ENCODE results near the gene GOLGA8B. TPM values are rescaled to one million over a fixed set of nuclear protein-coding genes. Genes with fewer than 3 reads are reported as not detected.
"Not testable (repeated sequence)": the region's sequence is repeated elsewhere in the genome, so short reads cannot be mapped to it uniquely, and the experiment has no call there.

Gene GOLGA8B, protein sequence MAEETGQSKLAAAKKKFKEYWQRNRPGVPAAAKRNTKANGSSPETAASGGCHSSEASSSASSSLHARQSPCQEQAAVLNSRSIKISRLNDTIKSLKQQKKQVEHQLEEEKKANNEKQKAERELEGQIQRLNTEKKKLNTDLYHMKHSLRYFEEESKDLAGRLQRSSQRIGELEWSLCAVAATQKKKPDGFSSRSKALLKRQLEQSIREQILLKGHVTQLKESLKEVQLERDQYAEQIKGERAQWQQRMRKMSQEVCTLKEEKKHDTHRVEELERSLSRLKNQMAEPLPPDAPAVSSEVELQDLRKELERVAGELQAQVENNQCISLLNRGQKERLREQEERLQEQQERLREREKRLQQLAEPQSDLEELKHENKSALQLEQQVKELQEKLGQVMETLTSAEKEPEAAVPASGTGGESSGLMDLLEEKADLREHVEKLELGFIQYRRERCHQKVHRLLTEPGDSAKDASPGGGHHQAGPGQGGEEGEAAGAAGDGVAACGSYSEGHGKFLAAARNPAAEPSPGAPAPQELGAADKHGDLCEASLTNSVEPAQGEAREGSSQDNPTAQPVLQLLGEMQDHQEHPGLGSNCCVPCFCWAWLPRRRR
- 36.9 TPM for total RNA-seq
- long read RNA-seq, full-length matches to known transcripts, result 1 of 32 reads
- long read RNA-seq, partial matches to known transcripts, result 23 of 32 reads
- long read RNA-seq, other reads (novel, unspliced or antisense), result 8 of 32 reads

DNA sequence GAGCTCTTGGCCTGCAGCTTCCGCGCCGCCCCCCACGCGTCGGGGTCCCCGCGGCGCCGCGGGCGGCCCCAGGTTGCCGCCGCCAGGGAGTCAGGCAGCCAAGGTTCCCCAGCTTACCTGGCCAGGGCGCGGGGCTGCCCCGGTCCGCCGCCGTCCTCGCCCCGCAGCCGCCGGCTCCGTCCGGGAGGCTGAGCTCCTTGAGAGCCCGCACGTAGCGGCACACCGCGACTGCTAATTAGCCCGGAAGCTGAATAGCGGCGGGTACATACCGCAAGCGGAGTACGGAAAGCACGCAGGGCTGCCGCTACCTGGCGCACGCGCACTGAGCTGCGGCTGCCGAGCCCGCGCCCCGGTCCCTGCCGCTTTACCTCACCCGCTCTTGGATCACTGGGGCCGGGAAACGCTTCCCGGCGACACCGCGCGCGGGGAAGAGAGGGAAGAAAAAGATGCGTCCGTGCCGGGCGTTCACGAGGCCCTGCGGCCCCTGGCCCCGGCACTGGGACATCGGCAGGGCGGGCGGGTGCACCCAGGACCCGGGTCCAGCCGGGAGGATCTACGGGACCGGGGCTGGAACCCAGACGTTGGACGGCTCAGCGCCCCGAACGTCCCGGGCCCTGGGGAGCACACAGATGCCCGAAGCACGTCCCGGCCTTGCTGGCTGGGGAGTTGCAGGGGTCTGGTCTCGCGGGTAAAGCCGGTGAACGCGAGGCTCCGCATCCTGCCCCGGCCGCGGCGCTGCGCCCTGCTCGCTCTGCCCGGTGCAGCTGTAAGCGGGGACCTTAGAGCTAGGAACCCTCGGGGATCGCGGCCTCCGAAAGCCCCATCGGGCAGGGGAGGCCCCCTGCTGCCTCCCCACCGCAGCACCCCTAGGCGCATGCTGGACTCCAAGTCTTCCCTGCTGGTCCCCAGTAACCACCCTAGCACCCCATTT is at the start of gene GOLGA8B:
GOLGA8B (minus strand) TSS at position 253 of the 931 bp plus-strand sequence. CDS start 47,739 bp downstream, outside the sequence.
- peak; percentile 82 for DNase-seq (ENCODE audit: low spot score)
- intact Hi-C loops (cut with DNase I), result loop anchor here (5.0 kb wide), 1 partner anchor 146 kb away; the partner anchor contains the start of gene GOLGA8A

DNA sequence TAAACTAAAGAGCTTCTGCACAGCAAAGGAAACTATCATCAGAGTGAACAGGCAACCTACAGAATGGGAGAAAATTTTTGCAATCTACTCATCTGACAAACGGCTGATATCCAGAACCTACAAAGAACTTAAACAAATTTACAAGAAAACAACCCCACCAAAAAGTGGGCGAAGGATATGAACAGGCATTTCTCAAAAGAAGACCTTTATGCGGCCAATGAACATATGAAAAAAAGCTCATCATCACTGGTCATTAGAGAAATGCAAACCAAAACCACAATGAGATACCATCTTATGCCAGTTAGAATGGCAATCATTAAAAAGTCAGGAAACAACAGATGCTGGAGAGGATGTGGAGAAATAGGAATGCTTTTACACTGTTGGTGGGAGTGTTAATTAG is 49.7 kb upstream of the GOLGA8B start:
- not testable (repeated sequence) for DNase-seq (ENCODE audit: low spot score)

DNA sequence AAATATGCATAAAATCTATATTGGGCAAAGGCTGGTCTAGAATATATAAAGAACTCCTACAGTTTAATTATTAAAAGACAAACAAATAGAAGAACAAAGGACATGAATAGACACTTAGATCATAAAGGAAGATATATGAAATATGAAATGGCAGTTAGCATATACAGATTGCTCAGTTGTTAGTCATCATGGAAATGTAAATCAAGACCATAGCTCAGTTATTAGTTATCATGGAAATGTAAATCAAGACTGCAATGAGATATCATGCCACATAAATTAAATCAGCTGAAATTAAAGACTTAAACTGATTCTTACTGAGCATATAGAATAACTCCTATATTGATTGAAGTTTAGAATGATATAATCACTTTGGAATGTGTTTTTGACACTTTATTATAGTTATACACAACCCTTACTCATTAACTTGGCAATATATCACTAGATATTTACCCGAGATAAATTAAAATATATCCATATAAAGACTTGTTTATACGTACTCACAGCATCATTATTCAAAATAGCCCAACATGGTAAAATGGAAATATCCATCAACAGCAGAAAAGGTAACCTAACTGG is 45.2 kb upstream of the GOLGA8B start:
- intact Hi-C loops (cut with DNase I), result no loop called here
- DNase-seq (ENCODE audit: low spot score), result no peak

More for the DNA sequence above, 49.7 kb upstream of the GOLGA8B start:
- intact Hi-C loops (cut with DNase I), result not testable (repeated sequence)

DNA sequence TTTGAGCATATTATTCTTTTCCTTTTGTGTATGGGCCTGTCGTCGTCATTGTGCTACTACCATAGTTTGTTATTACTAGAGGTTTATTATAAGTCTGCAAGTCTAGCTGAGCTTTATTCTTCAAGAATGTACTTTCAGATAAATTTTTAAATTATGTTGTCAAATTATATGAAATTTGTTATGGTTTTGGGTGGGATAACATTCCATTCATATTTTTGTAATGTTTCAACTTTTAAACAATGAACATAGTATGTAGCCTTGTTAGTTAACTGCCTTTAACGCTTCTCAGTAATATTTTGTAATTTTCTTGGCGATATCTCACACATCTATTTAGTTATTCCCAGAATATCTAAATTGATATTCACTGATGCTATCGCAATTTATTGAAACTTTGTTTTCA is 41.6 kb upstream of the GOLGA8B start:
- no peak for DNase-seq (ENCODE audit: low spot score)
- intact Hi-C loops (cut with DNase I), result no loop called here

DNA sequence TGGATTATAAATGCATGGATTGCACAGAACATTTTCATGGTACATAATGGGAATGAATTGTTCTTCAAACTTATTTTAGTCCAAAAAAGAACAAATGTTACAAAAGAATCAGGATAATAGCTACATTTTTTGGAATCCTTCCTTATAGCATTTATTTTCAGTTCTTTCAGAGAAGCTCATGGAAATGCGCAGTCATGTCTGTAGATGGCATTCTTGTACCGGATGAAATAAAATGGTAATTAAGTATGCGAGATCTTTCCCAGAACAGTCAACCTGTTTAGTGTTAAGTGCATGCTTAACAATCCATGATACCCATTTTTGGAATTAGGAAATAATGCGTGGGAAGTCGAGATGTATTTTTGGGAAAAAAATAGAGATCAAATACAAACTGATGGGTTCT is 38.2 kb upstream of the GOLGA8B start:
- intact Hi-C loops (cut with DNase I), result no loop called here

DNA sequence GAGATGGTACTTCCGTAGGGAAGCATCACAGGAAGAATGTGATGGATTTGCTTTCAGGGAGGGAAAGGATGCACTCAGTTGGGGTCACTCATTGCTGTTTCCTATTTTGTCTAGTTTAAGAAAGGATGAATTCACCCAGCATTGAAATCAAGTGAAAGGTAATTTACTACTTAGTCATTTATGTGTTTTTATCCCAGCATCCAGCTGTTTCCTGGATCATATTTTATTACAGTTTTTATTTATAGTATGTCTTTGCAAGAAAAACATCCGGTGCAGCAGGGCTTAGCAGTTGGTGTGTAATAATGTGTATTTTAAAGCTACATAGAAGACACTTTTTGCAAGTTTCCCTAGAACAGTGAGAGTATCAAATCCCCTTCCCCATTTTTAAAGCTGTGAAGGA is 37.4 kb upstream of the GOLGA8B start:
- DNase-seq (ENCODE audit: low spot score), result no peak
- intact Hi-C loops (cut with DNase I), result no loop called here

More for the DNA sequence above, 38.2 kb upstream of the GOLGA8B start:
- DNase-seq (ENCODE audit: low spot score), result no peak

DNA sequence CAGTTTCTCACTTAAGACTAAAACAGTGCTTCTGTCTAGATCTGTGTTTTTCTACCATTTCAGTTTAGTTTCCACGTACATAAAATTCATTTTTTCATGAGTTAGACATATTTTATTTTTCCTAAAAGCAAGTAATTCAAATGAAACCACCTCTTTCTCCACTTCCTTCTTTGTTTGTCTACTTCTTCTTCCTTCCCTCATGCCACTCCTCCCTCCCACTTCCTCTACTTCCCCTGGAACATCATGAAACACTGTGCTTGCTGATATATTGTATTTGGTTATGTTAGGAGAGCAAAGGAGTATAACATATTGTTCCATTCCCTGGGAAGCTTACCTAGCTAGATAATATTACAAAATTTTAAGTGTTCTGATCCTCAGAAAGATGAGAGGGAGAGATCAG is 36.7 kb upstream of the GOLGA8B start:
- intact Hi-C loops (cut with DNase I), result no loop called here
- no peak for DNase-seq (ENCODE audit: low spot score)

DNA sequence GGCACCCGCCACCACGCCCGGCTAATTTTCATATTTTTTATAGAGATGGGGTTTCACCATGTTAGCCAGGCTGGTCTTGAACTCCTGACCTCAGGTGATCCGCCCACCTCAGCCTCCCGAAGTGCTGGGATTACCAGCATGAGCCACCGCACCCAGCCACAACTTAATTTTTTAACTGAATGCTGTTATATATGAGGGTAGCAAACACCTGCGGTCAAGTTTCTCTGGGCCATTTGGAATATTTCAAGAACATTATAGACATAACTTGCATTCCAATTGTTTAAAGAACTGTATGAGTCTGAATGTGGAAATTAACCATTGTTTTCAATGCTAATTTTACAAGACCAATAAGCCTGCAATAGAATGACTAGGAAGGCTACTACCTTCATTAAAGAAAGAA is 35.7 kb upstream of the GOLGA8B start:
- DNase-seq (ENCODE audit: low spot score), result no peak
- intact Hi-C loops (cut with DNase I), result loop anchor here (5.0 kb wide), 1 partner anchor 303 kb away; no protein-coding TSS in a partner anchor

DNA sequence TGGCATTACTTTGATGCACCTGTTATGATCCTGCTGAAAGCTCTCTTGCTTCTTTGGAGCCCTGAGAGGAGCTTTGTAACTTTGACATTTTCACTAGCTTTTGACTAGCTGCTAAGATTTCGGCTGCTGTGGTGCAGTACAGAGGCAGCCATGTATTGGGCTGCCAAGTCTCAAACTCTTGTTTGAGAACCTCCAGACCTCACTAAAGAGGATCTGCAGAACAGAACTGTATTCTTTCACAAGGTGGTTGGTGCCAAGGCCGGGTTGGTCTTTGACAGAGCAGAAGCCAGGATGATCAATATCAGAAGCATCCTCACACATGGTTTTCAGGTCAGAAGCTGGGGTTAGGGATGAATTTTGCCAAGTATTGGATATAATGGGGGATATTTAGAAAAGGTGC is 34.6 kb upstream of the GOLGA8B start:
- intact Hi-C loops (cut with DNase I), result loop anchor here (5.0 kb wide), 1 partner anchor 304 kb away; no protein-coding TSS in a partner anchor

DNA sequence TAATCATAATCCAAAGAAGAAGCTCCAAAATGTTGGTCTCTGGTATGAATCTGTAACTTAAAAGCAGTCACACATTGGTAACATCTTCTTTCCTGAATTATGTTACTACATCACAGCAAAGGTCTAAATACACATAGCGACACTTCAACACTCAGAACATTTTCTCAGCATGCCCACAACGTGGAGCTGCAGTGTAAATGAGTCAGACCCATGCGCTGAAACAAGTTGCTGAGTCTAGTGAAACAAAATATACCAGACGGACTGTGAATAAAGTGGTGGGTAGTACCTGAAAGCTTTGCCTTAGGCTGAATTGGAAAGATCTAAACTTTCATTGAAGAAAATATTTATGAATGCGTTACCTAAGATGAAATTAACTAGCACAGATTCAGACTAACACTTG is 33.2 kb upstream of the GOLGA8B start:
- no peak for DNase-seq (ENCODE audit: low spot score)
- intact Hi-C loops (cut with DNase I), result loop anchor here (5.0 kb wide), 1 partner anchor 306 kb away; no protein-coding TSS in a partner anchor

More for the DNA sequence above, 34.6 kb upstream of the GOLGA8B start:
- no peak for DNase-seq (ENCODE audit: low spot score)

DNA sequence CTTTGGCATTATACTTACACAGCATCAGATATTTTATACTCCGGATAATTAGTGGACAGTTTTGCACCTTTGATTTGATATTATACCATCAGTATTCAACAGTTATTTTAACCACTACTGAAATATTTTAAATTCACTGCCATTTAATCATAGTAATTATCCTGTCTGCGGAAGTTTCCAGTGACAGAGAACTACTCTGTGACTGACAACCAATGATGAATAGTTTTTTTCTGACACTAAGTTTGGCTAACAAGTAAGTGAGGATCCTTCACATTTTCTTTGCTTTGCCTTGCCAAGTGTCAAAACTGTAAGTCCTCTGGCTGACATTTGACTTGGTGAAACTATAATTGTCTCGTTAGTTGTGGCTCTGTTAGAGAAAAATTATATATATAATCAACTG is 30.5 kb upstream of the GOLGA8B start:
- intact Hi-C loops (cut with DNase I), result no loop called here
- DNase-seq (ENCODE audit: low spot score), result no peak

DNA sequence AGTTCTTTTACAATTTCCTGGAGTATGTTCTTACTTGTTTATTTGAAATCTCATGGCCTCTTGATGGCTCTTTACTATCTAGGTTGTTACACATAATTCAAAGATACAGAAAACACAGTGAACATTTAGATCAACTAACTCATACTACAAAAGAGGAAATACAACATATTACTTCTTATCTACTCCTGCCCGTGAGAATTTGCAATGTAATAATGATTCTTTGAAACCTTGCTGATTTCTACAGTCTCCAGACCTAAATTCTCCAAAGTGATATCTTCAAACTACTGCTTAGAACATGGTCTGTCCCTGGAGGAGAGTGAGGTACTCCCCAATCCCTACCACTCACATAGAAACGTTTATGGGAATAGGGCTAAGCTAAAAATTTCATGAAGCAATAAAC is 29.9 kb upstream of the GOLGA8B start:
- intact Hi-C loops (cut with DNase I), result no loop called here
- DNase-seq (ENCODE audit: low spot score), result no peak

DNA sequence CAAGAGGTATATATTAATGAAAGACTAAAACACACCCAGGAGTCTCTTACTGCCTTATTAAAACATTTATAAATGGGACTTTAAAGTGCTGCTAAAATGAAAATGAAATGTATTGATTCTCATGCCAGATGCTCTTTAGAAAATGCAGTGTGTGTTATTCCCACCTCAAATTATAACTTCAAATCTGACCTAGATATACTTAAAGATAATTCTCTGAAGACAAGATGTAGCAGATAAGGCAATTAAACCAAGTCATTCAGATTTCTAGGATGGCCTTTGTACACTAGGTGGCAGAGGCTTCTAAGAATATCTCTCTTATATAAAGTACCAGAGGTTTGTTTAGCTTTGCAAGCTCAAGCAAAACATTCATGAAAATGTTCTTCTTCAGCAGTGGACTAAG is 26.9 kb upstream of the GOLGA8B start:
- intact Hi-C loops (cut with DNase I), result no loop called here
- no peak for DNase-seq (ENCODE audit: low spot score)

DNA sequence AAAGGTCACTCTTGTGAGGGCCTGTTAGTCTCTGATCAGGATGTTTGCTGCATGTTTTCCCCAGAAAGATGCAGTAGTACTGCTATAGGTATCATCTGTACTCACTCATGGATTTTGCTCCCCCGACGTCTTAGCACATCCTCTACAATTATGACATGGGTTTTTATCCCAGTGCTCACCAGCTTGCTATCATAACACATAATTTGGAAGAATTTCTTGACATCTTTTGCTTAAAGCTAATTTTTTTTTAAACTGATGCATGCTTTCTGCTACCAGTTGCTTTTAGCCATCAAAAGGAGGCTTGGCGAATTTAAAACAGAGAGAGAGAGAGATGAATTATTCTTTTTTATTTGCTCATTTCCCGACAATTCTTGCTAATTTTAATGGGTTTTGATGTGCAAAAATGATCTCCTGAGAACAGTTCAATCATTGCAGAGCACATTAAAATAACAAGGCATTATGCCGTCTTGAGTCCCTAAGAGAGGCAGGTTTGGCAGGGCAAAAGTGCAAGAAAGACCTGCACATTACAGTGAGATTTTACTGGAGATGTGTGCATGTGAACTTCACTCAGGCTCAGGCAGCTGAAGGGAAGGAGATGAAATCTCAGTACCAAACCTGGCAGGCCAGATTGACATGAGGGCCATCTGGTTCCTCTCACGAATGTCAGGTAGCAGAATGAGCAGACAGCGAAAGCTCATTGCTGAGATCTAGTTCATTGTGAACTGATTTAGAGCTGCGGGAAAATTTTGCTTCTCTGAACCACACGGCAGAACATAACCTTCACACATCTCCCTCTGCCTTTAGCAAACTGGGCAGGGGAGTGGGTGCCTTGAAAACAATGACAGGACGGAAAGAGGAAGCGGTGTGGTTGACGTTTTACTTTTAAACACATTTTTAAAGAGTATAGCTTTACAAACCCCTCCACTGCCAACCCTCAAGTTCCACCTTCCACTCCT is 25.9 kb upstream of the GOLGA8B start:
- DNase-seq (ENCODE audit: low spot score), result no peak
- intact Hi-C loops (cut with DNase I), result no loop called here

DNA sequence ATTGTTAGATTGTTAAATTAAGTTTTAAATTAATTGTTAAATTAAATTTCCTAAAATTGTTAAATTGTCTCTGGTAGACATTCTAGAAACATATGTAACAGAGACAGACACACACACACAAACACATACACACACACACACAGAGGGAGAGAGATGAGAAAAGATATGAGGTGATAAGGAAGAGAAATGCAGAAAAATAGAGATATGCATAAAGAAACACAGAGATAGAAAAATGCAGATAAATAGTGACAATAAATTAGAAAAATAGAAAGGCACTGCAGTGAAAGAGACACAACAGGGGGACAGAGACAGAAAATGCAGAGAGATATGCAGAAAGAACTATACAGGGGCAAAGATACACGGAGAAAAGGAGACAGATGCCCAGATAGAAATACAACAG is 25.1 kb upstream of the GOLGA8B start:
- no peak for DNase-seq (ENCODE audit: low spot score)
- intact Hi-C loops (cut with DNase I), result no loop called here

DNA sequence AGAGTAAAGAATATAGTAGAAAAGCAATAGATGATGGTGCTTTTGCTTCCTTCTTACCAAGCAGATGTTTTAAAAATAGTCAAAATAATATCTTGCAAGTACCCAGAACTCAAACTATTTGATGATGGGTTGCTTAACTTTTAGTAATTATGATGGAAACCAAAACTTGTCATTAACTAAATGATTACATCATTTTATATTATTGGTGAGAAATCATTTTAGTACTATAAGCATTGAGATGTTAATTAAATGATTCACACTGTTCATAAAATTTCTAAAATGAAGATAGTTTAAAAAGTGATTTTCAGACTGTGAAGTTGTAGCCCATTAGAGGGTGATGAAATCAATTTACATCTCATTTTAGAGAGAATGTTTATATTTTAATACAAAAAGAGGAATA is 24.4 kb upstream of the GOLGA8B start:
- no peak for DNase-seq (ENCODE audit: low spot score)
- intact Hi-C loops (cut with DNase I), result no loop called here

DNA sequence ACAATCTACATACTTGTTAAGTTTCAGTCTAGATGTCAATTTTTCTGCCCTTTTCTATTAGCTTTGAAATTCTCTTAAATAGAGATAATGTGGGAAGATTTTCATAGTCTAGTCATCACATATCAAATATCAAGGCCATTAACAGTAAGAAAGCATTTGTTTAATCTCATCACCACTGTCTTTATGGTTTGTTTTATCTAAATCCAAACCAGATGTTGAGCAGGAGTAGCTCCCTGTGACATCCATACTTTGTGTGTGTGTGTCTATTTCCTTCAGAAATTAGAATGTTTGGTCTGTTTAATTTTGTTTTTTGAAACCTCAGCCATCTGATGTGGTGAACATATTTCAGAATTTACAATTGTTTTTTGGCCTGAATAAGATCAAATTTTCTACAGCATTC is 23.1 kb upstream of the GOLGA8B start:
- intact Hi-C loops (cut with DNase I), result no loop called here
- DNase-seq (ENCODE audit: low spot score), result no peak

DNA sequence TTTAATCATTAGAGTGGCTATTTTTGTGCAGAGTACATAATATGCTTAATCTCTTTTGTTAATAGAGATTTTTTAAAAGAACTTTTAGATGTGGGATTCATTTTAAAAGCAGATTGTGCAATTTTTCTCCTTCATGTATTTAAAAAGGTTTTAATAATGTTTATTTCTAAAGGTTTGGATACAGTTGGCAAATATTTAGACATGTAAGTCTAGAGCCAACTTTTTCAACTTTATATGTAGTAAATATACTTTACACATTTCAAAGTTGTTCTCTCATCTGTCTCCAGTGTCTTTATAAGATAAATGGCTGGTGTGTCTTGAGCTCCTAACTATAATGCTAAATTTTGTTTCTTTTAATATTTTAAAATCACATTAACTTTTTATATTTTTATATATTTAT is 22.7 kb upstream of the GOLGA8B start:
- intact Hi-C loops (cut with DNase I), result no loop called here
- no peak for DNase-seq (ENCODE audit: low spot score)

Measured in cardiac septum (tissue), 1 donor.